ENCODE results near the gene KIF27. TPM values are rescaled to one million over a fixed set of nuclear protein-coding genes. Genes with fewer than 3 reads are reported as not detected.
"Not testable (repeated sequence)": the region's sequence is repeated elsewhere in the genome, so short reads cannot be mapped to it uniquely, and the experiment has no call there.

Gene KIF27
- total RNA-seq, 1 donor from 2014 or later = 16.4 TPM

DNA sequence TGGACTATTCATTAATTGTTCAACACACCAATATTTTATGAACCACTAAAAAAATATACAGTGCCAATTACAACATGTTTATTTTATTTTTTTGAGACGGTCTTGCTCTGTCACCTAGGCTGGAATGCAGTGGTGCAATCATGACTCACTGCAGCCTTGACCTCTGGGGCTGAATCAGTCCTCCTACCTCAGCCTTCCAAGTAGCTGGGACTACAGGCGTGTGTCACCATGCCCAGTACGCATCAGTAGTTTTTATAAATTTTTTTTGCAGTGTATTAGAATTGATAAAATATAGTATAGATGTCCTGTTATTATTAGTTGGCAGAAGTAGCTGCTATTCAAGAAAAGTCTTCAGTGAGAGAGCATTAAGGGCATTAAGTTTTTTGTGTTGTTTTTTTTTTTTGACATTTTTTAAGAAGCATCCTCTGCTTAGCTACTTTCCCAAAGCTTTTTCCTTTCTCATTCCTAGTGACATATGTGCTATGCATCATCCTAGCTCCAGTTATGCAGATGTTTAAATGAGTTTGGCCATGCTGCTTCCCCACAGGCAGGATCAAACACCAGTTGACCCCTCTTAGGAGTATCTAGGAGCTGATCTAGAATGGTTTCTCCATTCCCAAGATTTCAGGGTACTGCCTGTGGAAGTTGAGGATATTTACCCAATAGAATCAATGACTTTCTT is 35.5 kb downstream of the KIF27 start:
- H3F3A ChIP-seq (ENCODE audit: low read depth); H3K9me3 ChIP-seq (ENCODE audit: low read depth); H3K27ac ChIP-seq; H3K36me3 ChIP-seq; H3K79me2 ChIP-seq (ENCODE audit: low read depth); H3K27me3 Mint-ChIP-seq (ENCODE audit: insufficient read depth, low read depth); H4K20me1 ChIP-seq (ENCODE audit: low read depth); H3K4me1 ChIP-seq; H3K9me3 Mint-ChIP-seq; H3K4me3 ChIP-seq; H3K4me1 Mint-ChIP-seq; H3K9ac ChIP-seq; DNase-seq (ENCODE audit: low spot score); H3K27ac Mint-ChIP-seq; H3K4me2 ChIP-seq; H2AFZ ChIP-seq (replicated peaks); H3K27me3 ChIP-seq; H3K4me3 Mint-ChIP-seq: not testable (repeated sequence)
- peaks cover 11% of the 10 kb centered on the region for H3K36me3 Mint-ChIP-seq

DNA sequence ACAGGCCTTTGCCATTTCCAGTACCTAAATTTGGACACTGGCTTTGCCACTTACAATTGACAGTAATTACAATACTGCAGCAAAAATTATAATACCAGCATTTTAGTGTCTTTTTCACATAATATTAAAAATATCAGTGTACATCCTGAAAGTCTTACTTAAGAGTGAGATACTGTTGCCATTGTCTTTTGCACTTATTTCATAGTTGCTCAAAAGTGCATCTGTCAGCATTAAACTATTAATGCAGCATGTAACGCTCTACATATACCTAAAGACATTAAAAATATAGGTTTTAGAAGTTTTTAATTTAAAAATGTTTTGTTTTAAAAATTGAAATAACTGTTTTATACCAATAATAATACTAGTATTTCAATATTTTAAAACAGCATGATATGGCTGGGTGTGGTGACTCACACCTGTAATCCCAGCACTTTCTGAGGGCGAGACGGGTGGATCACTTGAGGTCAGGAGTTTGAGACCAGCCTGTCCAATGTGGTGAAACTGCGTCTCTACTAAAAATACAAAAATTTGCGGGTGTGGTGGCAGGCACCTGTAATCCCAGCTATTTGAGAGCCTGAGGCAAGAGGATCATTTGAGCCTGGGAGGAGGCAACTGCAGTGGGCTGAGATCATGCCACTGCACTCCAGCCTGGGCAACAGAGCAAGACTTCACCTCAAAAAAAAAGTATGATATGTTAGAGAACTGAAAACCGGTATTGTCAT is 39.4 kb downstream of the KIF27 start:
- not testable (repeated sequence) for H3K9me3 ChIP-seq (ENCODE audit: low read depth); H3K9ac ChIP-seq; H3F3A ChIP-seq (ENCODE audit: low read depth); H3K4me1 Mint-ChIP-seq; H3K4me2 ChIP-seq; H3K4me1 ChIP-seq; DNase-seq (ENCODE audit: low spot score); H4K20me1 ChIP-seq (ENCODE audit: low read depth); H3K9me3 Mint-ChIP-seq; H3K4me3 ChIP-seq; H3K36me3 ChIP-seq; H3K79me2 ChIP-seq (ENCODE audit: low read depth); H3K27me3 ChIP-seq; H2AFZ ChIP-seq (replicated peaks); H3K27ac ChIP-seq; H3K4me3 Mint-ChIP-seq; H3K27me3 Mint-ChIP-seq (ENCODE audit: insufficient read depth, low read depth); H3K27ac Mint-ChIP-seq
- H3K36me3 Mint-ChIP-seq = peaks cover 12% of the 10 kb centered on the region

DNA sequence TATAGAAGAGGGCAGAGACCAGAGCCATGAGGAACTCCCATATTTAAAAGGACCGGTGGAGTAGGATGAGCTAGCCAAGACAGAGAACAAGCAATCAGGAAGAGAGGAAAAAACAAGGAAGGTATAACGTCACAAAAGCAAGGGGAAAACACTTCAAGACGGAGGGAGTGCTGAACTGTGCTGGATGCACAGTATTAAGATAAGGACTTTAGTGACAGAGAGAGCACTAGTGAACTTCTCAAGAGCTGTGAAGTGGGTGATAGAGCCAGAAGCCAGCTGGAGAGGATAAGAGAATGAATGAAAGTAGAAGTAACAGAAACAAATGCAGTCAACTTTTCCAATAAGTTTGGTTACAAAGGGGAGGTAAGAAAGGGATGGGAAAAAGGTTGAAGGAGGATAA is 45.7 kb downstream of the KIF27 start:
- H3K4me3 ChIP-seq; H3K4me3 Mint-ChIP-seq; H3K27ac ChIP-seq; H3K9me3 Mint-ChIP-seq; H3K27ac Mint-ChIP-seq; H4K20me1 ChIP-seq (ENCODE audit: low read depth); H2AFZ ChIP-seq (replicated peaks); H3F3A ChIP-seq (ENCODE audit: low read depth); H3K36me3 Mint-ChIP-seq; H3K4me2 ChIP-seq; H3K36me3 ChIP-seq; H3K9ac ChIP-seq; DNase-seq (ENCODE audit: low spot score); H3K27me3 ChIP-seq; H3K79me2 ChIP-seq (ENCODE audit: low read depth); H3K9me3 ChIP-seq (ENCODE audit: low read depth); H3K4me1 Mint-ChIP-seq; H3K27me3 Mint-ChIP-seq (ENCODE audit: insufficient read depth, low read depth); H3K4me1 ChIP-seq: not testable (repeated sequence)

DNA sequence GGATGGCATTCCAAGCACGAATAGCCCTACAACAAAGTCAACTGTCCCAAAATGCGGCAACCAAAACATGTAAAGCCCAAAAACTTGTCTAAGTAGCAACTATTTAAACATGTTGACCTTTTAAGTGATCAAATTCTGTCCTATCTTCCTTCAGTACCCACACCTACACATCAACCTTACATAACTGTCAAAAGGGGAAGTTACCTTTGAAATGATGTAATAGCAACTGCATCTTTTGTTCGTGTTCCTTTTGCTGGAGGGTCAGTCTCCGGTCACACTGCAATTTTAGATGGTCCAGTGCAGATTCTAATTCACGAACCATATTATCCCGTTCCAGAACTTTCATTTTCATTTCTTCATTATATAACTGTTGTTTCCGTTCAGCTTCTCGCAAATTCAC is 71.3 kb downstream of the KIF27 start:
- H3K4me3 Mint-ChIP-seq; H3K27me3 ChIP-seq; H3K4me3 ChIP-seq; H3K36me3 ChIP-seq; H3K9me3 Mint-ChIP-seq; H3K27ac Mint-ChIP-seq; H3K9me3 ChIP-seq (ENCODE audit: low read depth); H3K4me1 Mint-ChIP-seq; H3F3A ChIP-seq (ENCODE audit: low read depth); H2AFZ ChIP-seq (replicated peaks); H3K79me2 ChIP-seq (ENCODE audit: low read depth); H3K4me2 ChIP-seq; H3K4me1 ChIP-seq; DNase-seq (ENCODE audit: low spot score); H3K9ac ChIP-seq; H3K27ac ChIP-seq; H3K27me3 Mint-ChIP-seq (ENCODE audit: insufficient read depth, low read depth); H4K20me1 ChIP-seq (ENCODE audit: low read depth): not testable (repeated sequence)
- peaks cover 19% of the 10 kb centered on the region for H3K36me3 Mint-ChIP-seq

DNA sequence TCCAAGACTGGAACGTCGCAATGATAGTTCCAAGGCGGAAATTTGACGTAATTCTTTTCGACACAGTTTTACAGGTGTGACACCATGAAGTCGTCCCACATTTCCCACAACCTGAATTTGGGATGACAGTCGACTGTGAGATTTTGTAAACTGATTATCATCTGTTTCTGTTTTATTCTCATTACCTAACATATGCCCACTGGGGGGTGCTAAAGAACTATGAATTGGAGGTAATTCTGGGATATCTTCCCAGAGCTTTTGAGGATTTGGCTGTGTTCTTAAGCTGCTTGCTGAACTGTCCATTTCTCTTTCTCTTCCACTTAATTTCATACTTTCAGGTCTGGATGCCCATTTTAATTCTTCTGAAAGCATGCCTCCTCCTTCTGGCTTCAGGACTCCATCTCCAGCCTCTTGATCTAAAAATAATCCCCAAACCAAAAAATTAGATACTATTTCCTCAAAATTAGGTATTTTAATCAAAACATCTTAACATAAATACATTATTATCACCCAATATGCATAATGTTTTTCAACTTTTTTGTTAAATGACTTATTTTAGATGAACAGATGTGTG is 84.1 kb downstream of the KIF27 start:
- not testable (repeated sequence) for DNase-seq (ENCODE audit: low spot score); H3K9me3 Mint-ChIP-seq; H3K79me2 ChIP-seq (ENCODE audit: low read depth); H3K27me3 ChIP-seq; H3K36me3 Mint-ChIP-seq; H3K36me3 ChIP-seq; H3K4me1 ChIP-seq; H3K27me3 Mint-ChIP-seq (ENCODE audit: insufficient read depth, low read depth); H3K4me1 Mint-ChIP-seq; H3K27ac Mint-ChIP-seq; H3K4me3 ChIP-seq; H3F3A ChIP-seq (ENCODE audit: low read depth); H2AFZ ChIP-seq (replicated peaks); H3K27ac ChIP-seq; H3K9me3 ChIP-seq (ENCODE audit: low read depth); H4K20me1 ChIP-seq (ENCODE audit: low read depth); H3K4me2 ChIP-seq; H3K4me3 Mint-ChIP-seq; H3K9ac ChIP-seq
- TF ChIP-seq, protein P1, sequence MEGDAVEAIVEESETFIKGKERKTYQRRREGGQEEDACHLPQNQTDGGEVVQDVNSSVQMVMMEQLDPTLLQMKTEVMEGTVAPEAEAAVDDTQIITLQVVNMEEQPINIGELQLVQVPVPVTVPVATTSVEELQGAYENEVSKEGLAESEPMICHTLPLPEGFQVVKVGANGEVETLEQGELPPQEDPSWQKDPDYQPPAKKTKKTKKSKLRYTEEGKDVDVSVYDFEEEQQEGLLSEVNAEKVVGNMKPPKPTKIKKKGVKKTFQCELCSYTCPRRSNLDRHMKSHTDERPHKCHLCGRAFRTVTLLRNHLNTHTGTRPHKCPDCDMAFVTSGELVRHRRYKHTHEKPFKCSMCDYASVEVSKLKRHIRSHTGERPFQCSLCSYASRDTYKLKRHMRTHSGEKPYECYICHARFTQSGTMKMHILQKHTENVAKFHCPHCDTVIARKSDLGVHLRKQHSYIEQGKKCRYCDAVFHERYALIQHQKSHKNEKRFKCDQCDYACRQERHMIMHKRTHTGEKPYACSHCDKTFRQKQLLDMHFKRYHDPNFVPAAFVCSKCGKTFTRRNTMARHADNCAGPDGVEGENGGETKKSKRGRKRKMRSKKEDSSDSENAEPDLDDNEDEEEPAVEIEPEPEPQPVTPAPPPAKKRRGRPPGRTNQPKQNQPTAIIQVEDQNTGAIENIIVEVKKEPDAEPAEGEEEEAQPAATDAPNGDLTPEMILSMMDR (IDR thresholded peaks at IDR 0.05) = peak; percentile 20

DNA sequence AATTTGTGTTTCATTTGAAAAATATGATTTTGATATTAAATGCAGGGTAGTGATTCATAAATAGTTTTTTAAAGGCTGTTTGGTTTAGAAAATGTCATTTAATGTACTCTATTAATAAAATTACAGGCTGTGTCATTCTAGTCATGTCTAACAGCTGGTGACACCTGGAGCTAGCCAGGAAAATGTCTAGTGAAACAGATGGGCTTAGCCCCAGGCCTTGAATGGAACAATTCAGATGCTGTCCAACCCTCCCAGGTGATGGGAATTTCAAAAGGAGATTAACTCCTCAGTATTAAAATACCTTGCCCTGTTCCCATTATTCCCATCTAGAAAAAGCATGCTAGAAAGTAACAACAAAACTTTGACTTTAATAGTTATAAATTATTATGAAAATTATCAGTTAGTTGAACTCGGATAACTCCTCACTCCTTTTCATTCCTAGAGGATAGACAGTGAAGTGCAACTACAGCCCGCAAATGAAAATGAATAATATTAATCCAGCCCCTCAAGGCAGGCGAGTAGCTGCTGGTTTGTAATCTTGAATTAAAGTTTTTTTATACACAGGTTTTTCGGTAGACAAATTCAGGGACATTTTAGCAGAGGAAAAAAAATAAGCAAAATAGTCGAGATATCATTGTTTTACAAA is 90.7 kb downstream of the KIF27 start:
- not testable (repeated sequence) for H4K20me1 ChIP-seq (ENCODE audit: low read depth); H3K27me3 Mint-ChIP-seq (ENCODE audit: insufficient read depth, low read depth); DNase-seq (ENCODE audit: low spot score); H3K36me3 Mint-ChIP-seq; H3K9me3 Mint-ChIP-seq; H3K79me2 ChIP-seq (ENCODE audit: low read depth); H3K36me3 ChIP-seq; H3K4me1 Mint-ChIP-seq; H3K27me3 ChIP-seq; H2AFZ ChIP-seq (replicated peaks); H3K27ac Mint-ChIP-seq; H3K27ac ChIP-seq; H3K9ac ChIP-seq; H3K4me2 ChIP-seq; H3K4me1 ChIP-seq; H3K4me3 ChIP-seq; H3F3A ChIP-seq (ENCODE audit: low read depth); H3K4me3 Mint-ChIP-seq; H3K9me3 ChIP-seq (ENCODE audit: low read depth)

DNA sequence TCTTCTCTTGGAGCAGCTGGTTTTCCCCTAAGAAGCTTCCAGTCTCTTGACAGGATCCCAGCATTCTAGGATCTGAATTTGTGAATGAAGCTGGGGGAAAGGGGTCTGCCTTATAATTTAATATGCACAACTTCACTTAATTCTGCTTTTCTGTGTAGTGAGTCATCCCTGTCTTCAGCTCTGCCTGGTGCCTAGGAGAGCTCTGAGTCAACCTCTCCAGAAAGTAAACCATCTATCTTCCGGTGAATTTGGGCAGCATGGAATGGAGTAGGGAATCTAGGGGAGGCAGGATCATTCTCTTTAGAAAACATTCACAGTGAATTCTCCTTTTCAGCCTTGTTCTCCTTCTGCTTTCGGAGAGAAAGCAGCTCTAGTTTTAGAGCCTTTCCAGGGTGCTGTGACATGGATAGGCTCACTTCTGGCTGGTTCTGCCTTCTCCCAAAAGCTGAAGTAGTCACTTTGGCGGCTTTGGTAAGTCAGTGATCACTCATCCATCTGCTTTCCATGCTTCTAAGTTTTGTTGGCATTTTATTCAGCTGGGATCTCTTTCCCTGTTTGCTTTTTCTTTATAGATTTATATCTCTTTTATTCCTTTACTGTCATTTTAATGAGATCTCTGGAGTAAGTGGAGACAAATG is 96.1 kb downstream of the KIF27 start:
- not testable (repeated sequence) for H3K9ac ChIP-seq; H2AFZ ChIP-seq (replicated peaks); H3K79me2 ChIP-seq (ENCODE audit: low read depth); H3K4me2 ChIP-seq; H3F3A ChIP-seq (ENCODE audit: low read depth); DNase-seq (ENCODE audit: low spot score); H3K4me1 ChIP-seq; H3K9me3 ChIP-seq (ENCODE audit: low read depth); H3K27me3 Mint-ChIP-seq (ENCODE audit: insufficient read depth, low read depth); H3K27ac ChIP-seq; H3K4me3 Mint-ChIP-seq; H3K9me3 Mint-ChIP-seq; H4K20me1 ChIP-seq (ENCODE audit: low read depth); H3K27ac Mint-ChIP-seq; H3K4me1 Mint-ChIP-seq; H3K27me3 ChIP-seq; H3K36me3 Mint-ChIP-seq; H3K4me3 ChIP-seq; H3K36me3 ChIP-seq

Measured in neural progenitor cell (in vitro differentiated cells).